GM19351 (cell line): ENCODE data around the gene EXOSC2.

Experiments used
- ATAC-seq: cut with Tn5 transposase; IDR thresholded peaks from one replicate; pipeline ENCODE4 v1.9.1; 2021; ENCODE audit warnings: mild to moderate bottlenecking, moderate library complexity; ENCODE audit not compliant: unreplicated experiment

EXOSC2 gene, protein sequence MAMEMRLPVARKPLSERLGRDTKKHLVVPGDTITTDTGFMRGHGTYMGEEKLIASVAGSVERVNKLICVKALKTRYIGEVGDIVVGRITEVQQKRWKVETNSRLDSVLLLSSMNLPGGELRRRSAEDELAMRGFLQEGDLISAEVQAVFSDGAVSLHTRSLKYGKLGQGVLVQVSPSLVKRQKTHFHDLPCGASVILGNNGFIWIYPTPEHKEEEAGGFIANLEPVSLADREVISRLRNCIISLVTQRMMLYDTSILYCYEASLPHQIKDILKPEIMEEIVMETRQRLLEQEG

DNA sequence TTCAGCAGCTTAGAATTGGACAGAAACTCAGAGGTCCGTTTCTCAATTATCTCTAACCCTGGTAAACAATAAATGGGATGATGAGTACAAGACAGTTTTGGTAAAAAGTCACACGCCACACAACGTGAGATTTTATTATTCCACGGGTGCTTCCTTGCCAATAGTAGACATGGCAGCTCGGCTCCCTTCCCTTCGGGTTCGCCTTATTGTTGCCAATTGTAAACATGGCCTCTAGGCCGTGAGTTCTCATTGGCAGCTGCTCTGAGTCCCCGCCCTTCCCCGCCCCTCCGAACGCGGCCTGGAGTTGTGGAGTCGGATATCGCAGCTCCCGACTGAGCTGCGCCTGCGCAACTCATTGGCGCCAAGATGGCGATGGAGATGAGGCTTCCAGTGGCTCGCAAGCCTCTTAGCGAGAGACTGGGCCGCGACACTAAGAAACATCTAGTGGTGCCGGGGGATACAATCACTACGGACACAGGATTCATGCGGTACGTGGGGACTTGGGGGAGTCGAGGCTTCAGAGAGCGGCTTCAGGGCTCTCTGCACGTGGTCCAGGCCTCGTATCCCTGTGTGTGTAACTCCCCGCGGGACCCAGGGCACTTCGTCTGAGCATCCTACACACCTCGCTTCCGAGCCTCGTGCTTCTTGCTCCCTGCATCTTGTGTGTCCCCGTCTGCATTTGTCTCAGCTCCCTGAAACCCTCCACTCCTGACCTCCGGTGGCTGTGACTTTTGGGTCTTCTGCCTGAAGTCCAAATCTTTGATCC lies at the start of gene EXOSC2:
Gene EXOSC2, plus strand, starts transcription at position 355 of the 766 bp plus-strand sequence. Its CDS starts 12 bp downstream, at position 367.
- ATAC-seq = peak; percentile 89

DNA sequence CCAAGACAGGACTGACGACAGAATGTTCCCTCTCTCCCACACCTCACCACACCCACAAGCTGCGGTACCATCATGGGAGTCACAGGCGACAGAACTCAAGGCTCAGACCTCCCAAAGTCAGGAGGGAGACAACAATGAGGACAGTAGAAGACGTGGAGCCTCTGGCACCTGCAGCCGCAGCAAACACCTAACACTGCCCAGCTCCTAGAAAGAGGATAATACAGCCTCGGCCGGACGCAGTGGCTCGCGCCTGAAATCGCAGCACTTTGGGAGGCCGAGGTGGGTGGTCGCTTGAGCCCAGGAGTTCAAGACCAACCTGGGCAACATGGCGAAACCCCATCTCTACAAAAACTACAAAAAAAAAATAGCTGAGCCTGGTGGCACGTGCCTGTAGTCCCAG lies 42.4 kb upstream of the EXOSC2 start:
- no peak for ATAC-seq

GRCh38 chr9:130651752-130652151 lies 41.8 kb upstream of the EXOSC2 start:
- no peak for ATAC-seq

DNA sequence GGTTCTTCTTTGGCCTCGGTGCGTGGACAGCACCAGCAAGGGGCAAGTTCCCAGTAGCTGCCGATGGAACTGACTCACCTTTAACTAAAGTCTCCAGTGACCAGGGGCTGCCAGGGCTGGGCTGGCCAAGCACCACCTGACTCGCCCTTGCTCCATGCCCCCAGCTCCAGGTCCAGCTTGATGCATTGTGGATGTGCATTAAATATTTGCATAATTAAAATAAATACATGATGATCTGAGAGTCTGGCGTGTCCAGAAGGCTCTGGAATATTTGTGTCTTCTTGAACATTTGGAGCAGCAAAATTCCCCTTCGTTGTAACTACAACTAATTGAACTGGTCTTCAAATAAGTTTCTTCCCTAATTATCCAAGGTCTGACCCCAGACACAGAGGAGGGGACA lies 38.7 kb upstream of the EXOSC2 start:
- no peak for ATAC-seq

GRCh38 chr9:130658893-130659698 lies 34.5 kb upstream of the EXOSC2 start:
- ATAC-seq = no peak

- ATAC-seq = no peak
Measured at GRCh38 chr9:130659699-130660248, 33.8 kb upstream of the EXOSC2 start.

- ATAC-seq = no peak
Measured at GRCh38 chr9:130660326-130660682, 33.3 kb upstream of the EXOSC2 start.

GRCh38 chr9:130660683-130661450 lies 32.7 kb upstream of the EXOSC2 start:
- ATAC-seq = no peak

GRCh38 chr9:130661451-130662098 lies 32.0 kb upstream of the EXOSC2 start:
- ATAC-seq = no peak

- no peak for ATAC-seq
Measured at GRCh38 chr9:130662099-130662969, 31.2 kb upstream of the EXOSC2 start.

DNA sequence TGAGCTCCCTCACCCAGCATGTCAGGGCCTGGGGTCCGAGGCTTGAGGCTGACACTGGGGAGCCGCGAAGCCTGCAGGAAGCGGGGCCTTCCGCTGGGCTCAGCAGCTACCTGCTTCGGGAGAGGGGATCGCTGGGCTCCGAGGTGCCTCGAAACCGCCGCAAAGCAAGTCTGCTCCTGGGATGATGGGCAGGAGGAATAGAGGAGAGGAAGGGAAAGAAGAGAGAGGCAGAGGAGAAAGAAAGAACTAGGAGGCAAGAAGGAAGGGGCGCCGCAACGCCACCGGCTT lies 30.7 kb upstream of the EXOSC2 start:
- no peak for ATAC-seq

DNA sequence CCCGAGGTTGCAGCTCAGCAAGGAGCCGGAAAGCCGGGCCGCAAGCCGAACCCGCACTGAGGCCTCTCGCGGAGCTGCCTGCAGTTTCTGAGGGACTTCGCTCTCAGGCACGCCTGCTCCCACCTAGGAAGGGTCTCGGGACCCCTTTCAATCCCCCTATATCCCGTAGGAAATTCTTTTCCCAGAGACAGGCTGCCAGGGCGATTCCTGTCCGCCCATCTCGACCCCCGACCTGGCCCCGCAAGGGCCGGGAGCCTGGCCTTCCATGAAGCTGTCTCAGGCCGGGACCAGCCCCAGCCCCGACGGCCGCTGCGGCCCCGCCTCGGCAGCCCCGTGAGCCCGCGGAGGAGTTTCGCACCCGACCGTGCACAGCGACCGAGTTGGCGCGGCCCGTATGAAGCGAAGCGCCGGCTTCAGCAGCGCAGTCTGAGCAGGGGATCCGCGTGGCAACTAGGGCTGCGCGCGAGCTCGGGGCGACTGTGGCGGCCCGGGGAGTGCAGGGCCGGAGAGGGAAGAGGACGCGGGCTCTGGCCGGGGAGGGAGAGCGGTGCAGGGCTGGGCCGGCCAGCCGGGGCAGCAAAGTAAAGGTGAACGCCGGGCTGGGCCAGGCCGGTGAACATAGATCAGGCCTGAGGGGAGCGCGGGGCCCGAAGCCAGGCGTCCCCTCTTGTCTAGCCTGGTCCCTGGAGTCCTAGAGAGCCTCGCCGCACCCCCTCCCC lies 30.2 kb upstream of the EXOSC2 start:
- ATAC-seq = no peak

GRCh38 chr9:130663977-130664250 lies 29.7 kb upstream of the EXOSC2 start:
- ATAC-seq = no peak

DNA sequence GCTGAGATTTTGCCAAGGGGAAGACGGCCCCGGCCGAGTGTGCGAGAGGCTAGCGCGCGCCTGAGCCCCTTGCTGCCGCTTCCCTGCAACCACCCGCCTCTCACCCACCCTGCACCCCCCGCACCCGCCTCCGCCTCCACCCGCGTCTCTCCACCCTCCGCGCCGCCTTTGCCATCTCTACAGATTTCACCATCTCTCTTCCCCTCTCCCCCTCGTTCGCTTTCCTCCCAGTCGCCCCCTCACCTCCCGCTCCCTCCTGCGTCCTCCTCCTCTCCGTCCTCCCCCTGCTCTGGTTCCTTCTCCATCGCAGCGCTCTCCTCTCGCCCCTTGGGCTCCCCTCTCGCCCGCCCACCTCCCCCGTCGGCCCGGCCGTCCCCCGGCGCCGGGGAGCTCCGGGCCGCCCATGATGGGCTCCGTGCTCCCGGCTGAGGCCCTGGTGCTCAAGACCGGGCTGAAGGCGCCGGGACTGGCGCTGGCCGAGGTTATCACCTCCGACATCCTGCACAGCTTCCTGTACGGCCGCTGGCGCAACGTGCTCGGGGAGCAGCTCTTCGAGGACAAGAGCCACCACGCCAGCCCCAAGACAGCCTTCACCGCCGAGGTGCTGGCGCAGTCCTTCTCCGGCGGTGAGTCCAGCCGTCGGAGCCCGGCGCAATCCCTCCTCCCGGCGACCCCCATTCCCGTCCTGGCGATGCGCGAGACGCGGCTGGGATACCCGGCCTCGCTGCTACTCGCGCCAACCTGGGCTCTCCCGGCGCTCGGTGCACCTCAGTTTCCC lies 29.1 kb upstream of the EXOSC2 start, which contains the start of gene PRDM12:
Gene PRDM12, plus strand, starts transcription at position 344 of the 778 bp plus-strand sequence. Its CDS starts 60 bp downstream, at position 404.
- no peak for ATAC-seq

DNA sequence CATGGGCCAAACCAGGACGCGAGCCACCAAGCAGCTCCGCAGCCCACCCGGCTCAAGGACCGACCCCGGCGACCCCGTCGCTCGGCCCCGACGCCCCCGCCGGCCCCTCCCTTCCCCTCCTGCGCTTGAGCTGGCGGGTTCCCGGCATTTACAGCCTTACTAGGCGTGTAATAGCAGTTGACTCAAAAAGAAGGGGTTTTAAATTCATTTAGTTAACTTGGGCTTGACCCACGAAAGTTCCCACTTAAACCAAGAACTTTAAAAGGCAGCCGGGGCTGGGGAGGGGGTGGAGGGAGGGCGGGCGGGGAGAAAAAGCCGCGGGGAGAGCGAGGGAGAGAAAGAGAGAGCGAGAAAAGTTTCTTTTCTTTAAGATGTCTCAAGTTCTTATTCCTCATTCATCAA lies 28.6 kb upstream of the EXOSC2 start:
- ATAC-seq = no peak

GRCh38 chr9:130665431-130666392 lies 27.9 kb upstream of the EXOSC2 start:
- no peak for ATAC-seq
